HepG2 (cell line): ENCODE measurements around the gene VPS29. TPM values are rescaled to one million over a fixed set of nuclear protein-coding genes. Genes with fewer than 3 reads are reported as not detected.
"Not testable (repeated sequence)": the region's sequence is repeated elsewhere in the genome, so short reads cannot be mapped to it uniquely, and the experiment has no call there.

Experiments
- ATAC-seq: fragments of 200-7000 bp; cut with Tn5 transposase; 3 replicates; pipeline ENCODE4 v1.9.1; 2020; ENCODE audit warnings: mild to moderate bottlenecking, moderate library complexity
- BruUV-seq: library from RNA; stranded (reverse); fragments of 400-500 nt; replicated peaks from 2 replicates; lab custom pipeline; 2021; lab: Mats Ljungman, UMichigan
- CTCF ChIA-PET: fragments of 300-600 bp; formaldehyde crosslinking; extraction: SDS; loops from one replicate; lab custom pipeline; 2021; ENCODE audit warnings: low total read pairs, inconsistent platforms, low intra/inter-chr PET ratio; lab: Yijun Ruan, JAX
- POLR2A ChIA-PET: fragments of 350-600 bp; sonication (Branson Sonifier 250); formaldehyde crosslinking; loops from one replicate; lab custom pipeline; 2020; ENCODE audit warnings: antibody characterized with exemption, inconsistent platforms; lab: Yijun Ruan, JAX
- DNase-seq: peaks from one replicate; pipeline ENCODE4 v3.0.0-alpha.2; 2015; ENCODE audit warnings: low spot score
- FAIRE-seq: peaks from 3 replicates; lab custom pipeline; 2011; peaks lifted over from hg19 to GRCh38; lab: Jason Lieb, UNC
- H2AFZ ChIP-seq: one replicate; pipeline ENCODE4 v1.6.1; 2011; ENCODE audit warnings: low read length, inconsistent platforms
- H3K27ac ChIP-seq: fragments of 300-600 bp; 3 replicates; pipeline ENCODE4 v1.8.0; 2011; ENCODE audit warnings: mixed run types, mild to moderate bottlenecking, mixed read lengths, low read length, inconsistent platforms; ENCODE audit not compliant: insufficient read depth; ENCODE audit errors: extremely low read length
- H3K27me3 ChIP-seq, 2 experiments: fragments of 200-600 bp in 1 of 2; 2 replicates in 1 of 2; 3 replicates in 1 of 2; pipeline versions ENCODE4 v1.6.0 to v1.8.0; 2011; ENCODE audit warnings: low read length in 2 of 2, mild to moderate bottlenecking in 2 of 2, moderate library complexity in 2 of 2, inconsistent platforms in 1 of 2; ENCODE audit not compliant: insufficient read depth in 2 of 2, control insufficient read depth in 1 of 2
- H3K36me3 ChIP-seq, 2 experiments: fragments of 200-600 bp in 1 of 2; replicated peaks in 1 of 2; 2 replicates in 1 of 2; 3 replicates in 1 of 2; pipeline versions ENCODE4 v1.5.1 to v1.8.0; 2011; ENCODE audit warnings: low read length in 2 of 2, inconsistent platforms in 1 of 2; ENCODE audit not compliant: insufficient read depth in 2 of 2, control insufficient read depth in 1 of 2
- H3K4me1 ChIP-seq: 2 replicates; pipeline ENCODE4 v1.5.1; 2012; ENCODE audit warnings: low read length, inconsistent platforms; ENCODE audit not compliant: insufficient read depth
- H3K4me2 ChIP-seq: 2 replicates; pipeline ENCODE4 v1.6.0; 2011; ENCODE audit warnings: low read depth, low read length, inconsistent platforms
- H3K4me3 ChIP-seq, 3 experiments: fragments of 200-600 bp in 1 of 3; sonication (generic), shearing (Covaris generic) in 1 of 3; replicated peaks in 1 of 3; 2 replicates each; pipeline ENCODE4 v1.5.1; 2011 to 2016; ENCODE audit warnings: low read length in 3 of 3, inconsistent platforms in 2 of 3, low read depth in 2 of 3, mild to moderate bottlenecking in 2 of 3, control low read depth in 1 of 3, mixed read lengths in 1 of 3; ENCODE audit not compliant: insufficient read depth in 1 of 3
- H3K79me2 ChIP-seq: one replicate; pipeline ENCODE4 v1.6.1; 2011; ENCODE audit warnings: low read length, inconsistent platforms; ENCODE audit not compliant: insufficient read depth
- H3K9ac ChIP-seq: 2 replicates; pipeline ENCODE4 v1.6.0; 2011; ENCODE audit warnings: mild to moderate bottlenecking, low read depth, low read length, inconsistent platforms; ENCODE audit not compliant: insufficient read depth
- H3K9me3 ChIP-seq: 2 replicates; pipeline ENCODE4 v1.5.1; 2012; ENCODE audit warnings: mild to moderate bottlenecking, low read length
- H4K20me1 ChIP-seq: 2 replicates; pipeline ENCODE4 v1.6.0; 2011; ENCODE audit warnings: inconsistent platforms, mild to moderate bottlenecking, low read length, moderate library complexity; ENCODE audit not compliant: insufficient read depth
- HNF1B ChIP-seq: sonication (generic); formaldehyde crosslinking; IDR thresholded peaks from 2 replicates; pipeline ENCODE4 v1.5.1; 2020; ENCODE audit warnings: mild to moderate bottlenecking, moderate library complexity, missing genetic modification reagents
- NFIC ChIP-seq: IDR thresholded peaks from 2 replicates; pipeline ENCODE4 v1.6.1; 2012; ENCODE audit warnings: mild to moderate bottlenecking, low read length, inconsistent platforms
- RAD21 ChIP-seq: fragments of 450-650 bp; formaldehyde crosslinking; IDR thresholded peaks from 2 replicates; pipeline ENCODE4 v1.5.0; 2020; ENCODE audit warnings: mild to moderate bottlenecking
- TGIF2 ChIP-seq: IDR thresholded peaks from 2 replicates; pipeline ENCODE4 v1.6.1; 2016; ENCODE audit warnings: control low read depth, missing compliant biosample characterization
- YEATS2 ChIP-seq: sonication (generic); formaldehyde crosslinking; IDR thresholded peaks from 2 replicates; pipeline ENCODE4 v1.4.0; 2020; ENCODE audit warnings: missing genetic modification reagents, borderline replicate concordance
- ZNF704 ChIP-seq: sonication (generic); formaldehyde crosslinking; IDR thresholded peaks from 2 replicates; pipeline ENCODE4 v1.8.1; 2023; ENCODE audit warnings: mild to moderate bottlenecking, inconsistent platforms, moderate library complexity, missing genetic modification reagents, borderline replicate concordance
- WGBS: methylation state at CpG from one replicate; pipeline ENCODE4 v1.1.6; 2017; ENCODE audit warnings: low lambda C conversion rate; 5-methylcytosine and 5-hydroxymethylcytosine counted together
- in situ Hi-C: cut with HindIII; loops from 2 replicates; pipeline ENCODE4 v1.10.0; 2017; ENCODE audit warnings: low pct_unique_long_range_greater_than_20kb; ENCODE audit not compliant: extremely low pct_ligation_motif_present
- intact Hi-C: fragments of 100-400 bp; cut with micrococcal nuclease; formaldehyde crosslinking; loops from one replicate; pipeline ENCODE4 v1.10.0; 2022; ENCODE audit not compliant: unreplicated experiment
- polyA plus RNA-seq, 8 experiments: library from polyadenylated mRNA; depleted of rRNA in 3 of 8; stranded (reverse) in 7 of 8; unstranded in 1 of 8; fragments of >200 nt; fragmentation: Illumina TruSeq in 4 of 8; extraction: Trizol in 4 of 8; gene quantifications; 2 replicates each; pipeline versions ENCODE4 v1.2.1 to v1.2.3, GENCODE V29; 2011 to 2016; ENCODE audit warnings: low read depth in 4 of 8, missing spikeins in 1 of 8, mixed read lengths in 1 of 8; ENCODE audit not compliant: insufficient read depth in 1 of 8
- total RNA-seq, 5 experiments: library from RNA; depleted of rRNA; stranded (reverse); fragments of >200 nt; fragmentation: Illumina TruSeq; extraction: Trizol; gene quantifications; 2 replicates each; pipeline ENCODE4 v1.2.3, GENCODE V29; 2016; ENCODE audit warnings: low read depth in 1 of 5

Gene VPS29
- total and polyA plus RNA-seq, 2 of the 13 experiments (the other 11 are each of a cell fraction or from before 2014, with no cell fraction given) = 107 to 114 TPM

- TF ChIP-seq YEATS2 (CRISPR knock-in tag) = no peak
- TF ChIP-seq RAD21 (CRISPR knock-in tag) = no peak
These were observed 28.6 kb upstream of the VPS29 start (continued) for GRCh38 chr12:110530511-110530910.

- TF ChIP-seq TGIF2 (no peak), HNF1B (CRISPR knock-in tag) (no peak), NFIC (no peak), ZNF704 (CRISPR knock-in tag) (no peak)
- Histone ChIP-seq H3K27me3 (no peaks in the 10 kb centered on the region), H3K79me2 (no peaks in the 10 kb centered on the region), H3K4me2 (no peak overlapping the region), H3K9me3 (no peaks in the 10 kb centered on the region), H3K4me1 (peaks cover 7% of the 10 kb centered on the region), H3K27ac (no peak overlapping the region), H3K36me3 (no peaks in the 10 kb centered on the region; a peak in 1 of 5 replicates), H4K20me1 (no peaks in the 10 kb centered on the region), H3K4me3 (no peak overlapping the region), H2AFZ (no peak overlapping the region), H3K9ac (no peak overlapping the region)
- ChIA-PET CTCF (no interaction called here), POLR2A (no interaction called here)
- DNase-seq (no peak), FAIRE-seq (no peak), ATAC-seq (peak; percentile 32; the same call in 1 of the 3 replicates)
- in situ Hi-C loops (no loop called here), intact Hi-C loops (no loop called here)
- BruUV-seq = no TSS peak
- 100% methylated on average over 6 of the region's 6 CpGs for WGBS
These were observed 26.4 kb upstream of the VPS29 start for GRCh38 chr12:110528277-110528839.

- CTCF ChIA-PET, DNase-seq, H3K36me3 ChIP-seq, H2AFZ ChIP-seq, FAIRE-seq, H3K27me3 ChIP-seq, H3K27ac ChIP-seq, intact Hi-C loops, H3K9ac ChIP-seq, H3K79me2 ChIP-seq, POLR2A ChIA-PET, in situ Hi-C loops, BruUV-seq, H4K20me1 ChIP-seq, H3K4me3 ChIP-seq, ATAC-seq, H3K9me3 ChIP-seq, H3K4me1 ChIP-seq: not testable (repeated sequence)
- H3K4me2 ChIP-seq = peak overlapping the region; percentile 12; the same call in 1 of the 2 replicates
- 57% methylated on average over 11 of the region's 11 CpGs for WGBS
These were observed 19.2 kb upstream of the VPS29 start for GRCh38 chr12:110520876-110521712.
